Activated T-cell treated with anti-CD3 and anti-CD28 coated beads, Interleukin-2, amount 50 U/mL, for 4 hours (primary cell): ENCODE results near the gene ZNF543. TPM values are rescaled to one million over a fixed set of nuclear protein-coding genes. Genes with fewer than 3 reads are reported as not detected.

Experiments used
- total RNA-seq, 3 donors: library from RNA; stranded (reverse); gene quantifications; one replicate each; pipeline ENCODE4 v1.2.1, GENCODE V29; 2021

Gene ZNF543
- total RNA-seq, 3 donors from 2014 or later: 3.3 to 5.0 (median 3.5) TPM

Other genes starting within 250 kb of the ZNF543 start
- gene USP29, start 200.5 kb upstream of the ZNF543 start, total RNA-seq: not detected
- gene ZIM3, start 175.3 kb upstream of the ZNF543 start, total RNA-seq: not detected
- gene DUXA, start 153.0 kb upstream of the ZNF543 start, total RNA-seq: not detected
- 10 to 100 TPM; 20.2 to 26.9 (median 22.1) TPM for gene ZNF264, start 129.0 kb upstream of the ZNF543 start, total RNA-seq
- 1 to 10 TPM in 1 of 3 donors, under 1 TPM in 1, not detected in 1; 0.82 to 1.2 TPM for gene AURKC, start 89.4 kb upstream of the ZNF543 start, total RNA-seq
- gene ZNF805, start 79.8 kb upstream of the ZNF543 start, total RNA-seq: 10 to 100 TPM in 2 of 3 donors, 1 to 10 TPM in 1; 9.6 to 12.3 (median 12.0) TPM
- gene ZNF460, start 40.0 kb upstream of the ZNF543 start, total RNA-seq: 10 to 100 TPM; 30.1 to 52.2 (median 49.2) TPM
- gene ZNF304, start 30.8 kb downstream of the ZNF543 start, total RNA-seq: 1 to 10 TPM; 3.3 to 4.5 (median 4.1) TPM
- 1 to 10 TPM; 1.8 to 4.5 (median 3.3) TPM for gene TRAPPC2B, start 43.1 kb downstream of the ZNF543 start, total RNA-seq
- gene ZNF547, start 43.1 kb downstream of the ZNF543 start, total RNA-seq: under 1 TPM; 0.63 to 0.76 (median 0.71) TPM
- gene ZNF548, start 69.4 kb downstream of the ZNF543 start, total RNA-seq: 10 to 100 TPM in 1 of 3 donors, 1 to 10 TPM in 2; 6.3 to 10.7 (median 8.7) TPM
- gene ZNF17, start 90.7 kb downstream of the ZNF543 start, total RNA-seq: 10 to 100 TPM in 2 of 3 donors, 1 to 10 TPM in 1; 8.9 to 11.1 (median 10.8) TPM
- gene ZNF749, start 114.9 kb downstream of the ZNF543 start, total RNA-seq: 10 to 100 TPM; 23.2 to 32.8 (median 26.5) TPM
- under 1 TPM in 1 of 3 donors, not detected in 2; 0.08 TPM for gene VN1R1, start 136.7 kb downstream of the ZNF543 start, total RNA-seq
- 1 to 10 TPM; 3.1 to 3.7 (median 3.2) TPM for gene ZNF772, start 157.1 kb downstream of the ZNF543 start, total RNA-seq
- gene ZNF419, start 167.3 kb downstream of the ZNF543 start, total RNA-seq: 1 to 10 TPM; 3.3 to 4.2 (median 3.9) TPM
- gene ZNF773, start 179.5 kb downstream of the ZNF543 start, total RNA-seq: 1 to 10 TPM; 4.5 to 4.6 (median 4.5) TPM
- 1 to 10 TPM; 3.2 to 4.1 (median 3.8) TPM for gene ZNF549, start 206.9 kb downstream of the ZNF543 start, total RNA-seq
- 10 to 100 TPM in 1 of 3 donors, 1 to 10 TPM in 2; 8.3 to 10.9 (median 8.7) TPM for gene ZNF550, start 239.4 kb downstream of the ZNF543 start, total RNA-seq